AG10803 (cell line): ENCODE results near the gene TMEM44.
A peak's percentile ranks its signal among the peaks of the same experiment; 100 is the strongest.

Experiments
- DNase-seq: peaks from one replicate; pipeline ENCODE4 v3.0.0; 2010; ENCODE audit warnings: low read depth
- H3K4me3 ChIP-seq: 2 replicates; pipeline ENCODE4 v1.5.1; 2011; ENCODE audit warnings: mild to moderate bottlenecking, low read length, control low read depth
- TF ChIP-seq, protein P1 (sequence below): conservative IDR thresholded peaks from 2 replicates; pipeline ENCODE4 v1.5.1; 2011; ENCODE audit warnings: mild to moderate bottlenecking, low read length, control low read depth, inconsistent platforms

TMEM44 gene

DNA sequence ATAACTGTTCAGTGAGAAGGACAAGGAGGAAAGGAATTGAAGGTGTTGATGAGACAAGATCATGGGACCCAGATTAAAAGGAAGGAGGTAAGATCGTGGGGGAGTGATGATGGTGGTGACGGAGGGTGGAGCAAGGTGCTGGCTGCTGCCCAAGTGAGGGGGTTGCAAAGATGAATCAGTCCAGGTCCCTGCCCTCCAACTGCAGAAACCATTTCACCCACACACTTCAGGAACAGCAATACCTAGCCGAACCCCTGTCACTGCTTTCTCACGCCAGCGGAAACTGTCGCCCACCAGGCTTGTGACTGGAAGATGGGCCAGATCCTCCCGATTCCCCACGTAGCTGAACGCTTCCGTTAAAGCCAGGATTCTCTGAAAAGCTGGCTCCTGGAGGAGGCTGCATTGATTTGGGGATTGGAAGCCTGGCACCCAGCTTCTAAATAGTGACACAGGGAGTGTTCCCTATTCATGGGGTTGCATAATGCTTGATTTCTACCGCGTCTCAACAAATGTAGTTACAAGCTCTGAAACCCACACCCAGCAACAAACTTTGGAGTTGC, 41.9 kb upstream of the TMEM44 start:
- no peak for DNase-seq
- TF ChIP-seq, protein P1, sequence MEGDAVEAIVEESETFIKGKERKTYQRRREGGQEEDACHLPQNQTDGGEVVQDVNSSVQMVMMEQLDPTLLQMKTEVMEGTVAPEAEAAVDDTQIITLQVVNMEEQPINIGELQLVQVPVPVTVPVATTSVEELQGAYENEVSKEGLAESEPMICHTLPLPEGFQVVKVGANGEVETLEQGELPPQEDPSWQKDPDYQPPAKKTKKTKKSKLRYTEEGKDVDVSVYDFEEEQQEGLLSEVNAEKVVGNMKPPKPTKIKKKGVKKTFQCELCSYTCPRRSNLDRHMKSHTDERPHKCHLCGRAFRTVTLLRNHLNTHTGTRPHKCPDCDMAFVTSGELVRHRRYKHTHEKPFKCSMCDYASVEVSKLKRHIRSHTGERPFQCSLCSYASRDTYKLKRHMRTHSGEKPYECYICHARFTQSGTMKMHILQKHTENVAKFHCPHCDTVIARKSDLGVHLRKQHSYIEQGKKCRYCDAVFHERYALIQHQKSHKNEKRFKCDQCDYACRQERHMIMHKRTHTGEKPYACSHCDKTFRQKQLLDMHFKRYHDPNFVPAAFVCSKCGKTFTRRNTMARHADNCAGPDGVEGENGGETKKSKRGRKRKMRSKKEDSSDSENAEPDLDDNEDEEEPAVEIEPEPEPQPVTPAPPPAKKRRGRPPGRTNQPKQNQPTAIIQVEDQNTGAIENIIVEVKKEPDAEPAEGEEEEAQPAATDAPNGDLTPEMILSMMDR: no peak

DNA sequence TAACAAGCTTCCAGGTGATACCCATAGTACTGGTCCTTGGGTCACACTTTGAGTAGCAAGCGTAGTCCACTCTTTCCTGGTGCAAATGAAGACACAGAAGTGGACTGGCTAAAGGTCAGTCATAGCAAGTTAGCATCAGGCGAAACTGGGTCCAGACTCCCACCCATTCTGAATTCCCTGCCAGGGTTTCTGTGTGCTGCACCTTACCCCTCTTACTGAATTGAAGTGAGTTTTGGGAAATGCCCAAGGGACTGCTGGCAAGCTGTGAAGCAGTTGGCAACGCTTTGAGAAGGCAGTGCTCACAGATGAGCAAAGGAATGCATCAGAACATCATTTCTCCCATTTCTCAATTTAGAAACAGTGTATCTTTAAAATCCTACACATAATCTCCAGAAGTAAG, 40.5 kb upstream of the TMEM44 start:
- no peak overlapping the region for H3K4me3 ChIP-seq
- DNase-seq: no peak
- TF ChIP-seq, protein P1: no peak

More for the DNA sequence above, 41.9 kb upstream of the TMEM44 start:
- no peak overlapping the region for H3K4me3 ChIP-seq

DNA sequence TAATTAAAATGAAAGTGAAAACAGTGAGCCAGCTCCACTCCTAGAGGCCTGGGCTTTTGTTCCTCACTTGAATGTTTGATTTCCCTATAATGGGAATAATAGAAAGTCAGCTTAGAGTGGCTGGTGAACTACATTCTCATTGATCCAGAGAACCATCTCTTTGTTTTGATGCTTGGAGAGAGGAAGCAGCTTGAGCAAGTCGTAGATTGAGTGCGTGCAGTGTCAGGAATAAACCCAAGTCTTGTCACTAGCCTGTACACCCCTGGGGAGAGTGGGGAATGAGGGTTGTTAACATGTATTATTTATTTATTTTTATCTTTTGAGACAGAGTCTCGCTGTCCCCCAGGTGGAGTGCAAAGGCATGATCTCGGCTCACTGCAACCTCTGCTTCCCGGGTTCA, 39.7 kb upstream of the TMEM44 start:
- no peak for DNase-seq
- peak overlapping the region; percentile 93 for H3K4me3 ChIP-seq
- TF ChIP-seq, protein P1: no peak

DNA sequence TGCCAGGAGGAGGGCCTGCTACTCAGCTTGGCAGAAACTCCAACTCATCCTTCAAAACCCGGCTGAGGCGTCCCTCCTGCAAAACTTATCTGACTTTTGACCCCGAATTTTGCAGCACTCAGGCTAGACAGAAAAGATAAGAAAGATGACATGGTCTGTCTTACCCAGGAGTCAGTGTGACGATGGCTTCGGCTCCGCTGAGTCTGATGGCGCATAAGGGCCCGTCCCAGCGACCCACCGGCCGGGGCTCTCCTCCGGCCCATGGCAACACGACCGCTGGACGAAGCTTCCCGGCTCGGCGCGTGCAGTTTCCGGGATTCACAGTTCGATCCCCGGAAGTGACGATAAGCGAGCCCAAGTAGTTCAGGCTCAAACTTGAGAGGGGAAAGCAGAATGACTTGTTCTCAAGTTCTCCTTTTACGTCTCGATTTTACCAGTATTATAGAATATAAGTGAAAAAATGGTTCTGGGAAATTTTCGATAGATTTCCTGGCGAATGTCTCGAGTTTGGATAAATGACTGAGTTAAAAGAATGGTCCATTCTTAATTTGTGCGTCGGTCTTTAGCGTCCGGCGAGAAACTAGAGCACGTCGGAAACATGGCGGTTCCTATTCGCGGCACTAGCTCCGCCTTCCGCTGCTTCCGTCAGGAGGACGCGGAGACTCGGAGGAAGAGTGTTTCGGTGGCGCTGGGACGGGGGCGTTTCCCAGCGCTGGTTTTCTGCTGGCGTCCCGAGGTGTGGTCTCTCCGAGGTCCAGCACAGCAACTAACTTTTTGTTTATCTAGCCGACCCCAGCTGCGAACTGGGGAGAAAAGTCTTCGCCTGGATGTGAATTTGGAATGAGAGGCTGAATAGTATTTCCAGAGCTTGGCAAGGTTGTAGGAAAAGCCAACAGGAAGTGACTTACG, 38.9 kb upstream of the TMEM44 start, which contains the start of gene LSG1:
Gene LSG1 (minus strand): TSS at position 292 of the 909 bp plus-strand sequence. CDS start 29 bp downstream, at position 263.
- peak; percentile 95 for DNase-seq
- H3K4me3 ChIP-seq: peak within 1 kb of the TSS; percentile 93
- TF ChIP-seq, protein P1: no peak

DNA sequence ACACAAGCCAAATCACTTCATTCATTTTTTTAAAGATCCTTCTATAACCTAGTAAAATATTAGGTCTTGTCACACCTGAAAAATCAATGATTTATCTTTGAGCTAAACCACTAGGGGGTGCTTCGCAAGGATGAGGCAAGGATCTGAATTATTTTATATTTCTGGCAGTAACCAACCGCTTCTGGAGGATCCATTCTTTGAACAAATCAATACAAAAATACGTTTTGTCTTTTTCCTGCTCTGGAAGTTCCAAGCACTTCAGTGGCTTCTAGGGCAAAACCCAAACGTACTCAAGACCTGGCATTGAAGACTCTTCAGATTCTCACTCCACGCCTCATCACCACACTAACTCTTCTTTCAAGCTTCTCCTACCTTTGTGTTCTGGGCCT, 38.3 kb upstream of the TMEM44 start:
- H3K4me3 ChIP-seq: peak overlapping the region; percentile 93
- TF ChIP-seq, protein P1: peak; percentile 60
- no peak for DNase-seq

DNA sequence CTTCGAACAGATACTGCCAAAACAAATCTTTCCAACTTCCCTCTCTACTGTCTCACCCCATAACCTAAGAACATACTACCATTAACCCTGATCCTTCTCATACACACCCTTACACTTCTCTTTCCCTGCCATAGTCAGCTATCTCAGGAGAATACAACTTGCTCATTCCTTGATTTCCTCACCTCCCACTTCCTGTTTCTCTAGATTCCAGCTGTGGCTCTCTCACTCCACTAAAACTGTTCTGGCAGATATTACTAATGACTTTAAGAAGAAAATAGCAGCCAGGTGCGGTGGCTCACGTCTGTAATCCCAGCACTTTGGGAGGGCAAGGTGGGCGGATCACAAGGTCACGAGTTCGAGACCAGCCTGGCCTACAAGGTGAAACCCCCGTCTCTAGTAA, 34.1 kb upstream of the TMEM44 start:
- no peak for DNase-seq
- TF ChIP-seq, protein P1: no peak
- no peak overlapping the region for H3K4me3 ChIP-seq

DNA sequence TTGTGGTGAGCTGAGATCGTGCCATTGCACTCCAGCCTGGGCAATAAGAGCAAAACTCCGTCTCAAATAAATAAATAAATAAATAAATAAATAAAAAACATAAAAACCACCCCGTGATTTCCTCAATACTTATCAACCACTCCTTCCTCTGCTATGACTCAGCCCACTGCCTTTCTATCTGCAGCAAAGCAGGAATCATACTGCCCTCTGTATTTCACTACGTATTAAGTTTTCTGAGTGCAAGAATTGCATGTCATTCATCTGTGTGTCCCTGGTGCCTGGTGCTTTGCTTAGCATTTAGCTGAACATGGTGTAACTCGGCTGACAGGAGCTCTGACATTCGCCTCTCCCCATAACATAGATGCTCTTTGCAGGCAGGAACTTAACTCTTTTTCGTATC, 31.6 kb upstream of the TMEM44 start:
- DNase-seq: no peak
- TF ChIP-seq, protein P1: no peak
- no peak overlapping the region for H3K4me3 ChIP-seq
